NCI-H460 (cell line): ENCODE data around the gene DPF3. TPM values are rescaled to one million over a fixed set of nuclear protein-coding genes. Genes with fewer than 3 reads are reported as not detected.

ENCODE experiments used
- DNase-seq: peaks from one replicate; pipeline ENCODE4 v3.0.0-alpha.2; 2016; ENCODE audit warnings: low read depth; ENCODE audit errors: extremely low read depth
- total RNA-seq: library from RNA; depleted of rRNA; stranded (reverse); fragments of >200 nt; shearing (Covaris generic); gene quantifications from 2 replicates; pipeline ENCODE4 v1.2.3, GENCODE V29; 2014

The DPF3 gene
- total RNA-seq, 1 experiment from 2014 or later: not detected

GRCh38 chr14:72609205-72609916 is 284.5 kb downstream of the DPF3 start:
- no peak for DNase-seq

DNA sequence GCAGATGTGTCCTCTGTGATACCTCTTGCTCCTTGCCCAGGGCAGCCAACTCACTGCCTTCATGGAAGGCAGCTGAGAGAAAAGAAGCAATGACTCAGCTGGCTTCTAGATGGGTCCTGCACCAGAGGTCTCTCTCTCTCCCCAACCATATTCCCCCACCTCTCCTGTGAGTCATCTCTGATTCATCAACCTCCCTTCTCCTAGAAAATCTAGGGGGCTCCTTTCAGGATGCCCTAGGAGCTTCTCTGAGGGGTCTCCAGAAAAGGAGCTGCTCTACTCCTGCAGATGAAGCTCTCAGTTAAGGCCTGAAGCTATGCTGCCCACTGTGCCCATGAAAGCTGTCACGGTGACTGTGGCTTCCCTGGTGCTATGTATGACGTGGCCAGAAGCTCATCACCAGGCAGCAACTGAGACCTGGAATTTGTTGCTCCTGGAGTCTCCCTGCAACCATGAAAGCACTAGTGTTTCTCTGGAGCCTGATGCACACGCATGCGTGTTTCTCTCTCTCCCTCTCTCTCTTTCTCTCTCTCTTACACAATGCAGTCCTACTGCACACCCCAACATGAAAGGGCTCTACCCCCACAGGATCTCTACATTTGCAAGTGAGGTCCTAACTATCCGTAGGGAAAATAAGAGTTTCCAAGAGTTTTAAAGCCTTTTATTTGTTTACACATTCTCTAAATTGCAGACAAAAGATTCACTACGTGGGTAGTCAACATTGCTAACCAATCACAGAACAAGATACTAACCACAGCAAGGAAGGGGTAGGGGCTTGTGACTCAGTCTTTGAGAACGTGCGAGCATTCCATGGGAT is 285.3 kb downstream of the DPF3 start:
- DNase-seq: no peak

GRCh38 chr14:72607386-72608130 is 286.3 kb downstream of the DPF3 start:
- DNase-seq: no peak

DNA sequence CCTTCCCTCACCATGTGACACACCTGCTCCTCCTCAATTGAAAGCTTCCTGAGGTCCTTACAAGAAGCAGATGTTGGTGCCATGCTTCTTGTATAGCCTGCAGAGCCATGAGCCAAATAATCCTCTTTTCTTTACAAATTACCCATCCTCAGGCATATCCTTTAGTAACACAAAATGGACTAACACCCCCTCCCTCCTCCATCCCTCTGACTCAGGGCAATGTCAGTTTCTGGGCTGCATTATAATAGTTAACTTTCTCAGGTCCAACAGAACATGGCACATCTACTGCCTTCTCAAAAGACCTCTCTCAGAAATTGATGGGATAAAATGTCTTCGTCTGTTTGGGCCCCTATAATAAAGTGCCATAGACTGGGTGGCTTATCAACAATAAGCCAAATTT is 287.0 kb downstream of the DPF3 start:
- no peak for DNase-seq

DNA sequence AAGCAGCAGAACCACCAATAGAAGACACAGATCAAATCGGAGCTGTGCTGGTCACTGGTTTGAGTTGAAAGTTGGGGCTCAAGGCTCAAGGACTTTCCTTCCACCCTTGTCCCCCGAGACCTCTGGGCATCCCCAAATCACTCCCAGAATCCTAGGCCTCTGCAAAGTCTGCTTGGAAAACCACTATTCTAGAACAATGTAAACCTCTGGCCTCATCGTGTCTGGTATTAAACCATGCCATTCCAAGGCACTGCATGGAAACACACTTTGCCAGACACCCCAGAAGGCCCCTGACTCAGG is 288.0 kb downstream of the DPF3 start:
- no peak for DNase-seq

GRCh38 chr14:72605096-72605920 is 288.6 kb downstream of the DPF3 start:
- no peak for DNase-seq

- no peak for DNase-seq
Measured at GRCh38 chr14:72604133-72604532, 289.8 kb downstream of the DPF3 start.

- no peak for DNase-seq
Measured at GRCh38 chr14:72603639-72604038, 290.3 kb downstream of the DPF3 start.

DNA sequence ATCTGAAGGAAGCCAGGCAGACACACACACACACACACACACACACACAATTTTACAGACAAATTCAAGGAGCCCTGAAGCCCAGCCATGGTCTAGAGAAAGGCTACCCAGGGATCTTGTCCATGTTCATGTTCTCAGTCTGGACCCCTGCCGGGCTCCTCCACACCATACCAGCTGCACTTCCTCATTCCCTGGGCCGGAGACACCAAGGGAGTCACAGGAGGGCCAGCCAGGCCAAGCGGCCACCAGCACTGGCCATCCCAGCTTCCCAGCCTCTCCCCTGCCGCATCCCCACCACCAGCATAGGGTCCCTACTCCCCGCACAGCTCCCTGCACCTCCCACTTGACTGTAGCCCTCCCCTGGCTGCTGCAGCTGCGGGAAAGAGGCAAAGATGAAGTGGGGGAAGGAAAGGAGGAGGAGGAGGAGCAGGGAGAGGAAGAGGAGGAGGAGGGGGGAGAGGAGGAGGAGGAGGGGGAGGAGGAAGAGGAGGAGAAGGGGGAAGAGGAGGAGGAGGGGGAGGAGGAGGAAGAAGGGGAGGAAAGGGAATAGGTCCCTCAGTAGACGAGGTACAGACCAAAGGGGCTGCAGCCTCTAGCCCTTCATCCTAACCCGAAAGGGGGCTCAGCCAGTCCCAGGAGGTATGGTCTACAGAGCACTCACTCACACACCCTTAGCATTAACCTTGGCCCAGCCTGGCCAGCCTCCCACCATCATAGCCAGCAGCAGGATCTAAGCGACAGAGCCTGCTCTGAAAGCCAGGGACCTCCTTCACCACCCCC is 293.2 kb downstream of the DPF3 start:
- DNase-seq: no peak

DNA sequence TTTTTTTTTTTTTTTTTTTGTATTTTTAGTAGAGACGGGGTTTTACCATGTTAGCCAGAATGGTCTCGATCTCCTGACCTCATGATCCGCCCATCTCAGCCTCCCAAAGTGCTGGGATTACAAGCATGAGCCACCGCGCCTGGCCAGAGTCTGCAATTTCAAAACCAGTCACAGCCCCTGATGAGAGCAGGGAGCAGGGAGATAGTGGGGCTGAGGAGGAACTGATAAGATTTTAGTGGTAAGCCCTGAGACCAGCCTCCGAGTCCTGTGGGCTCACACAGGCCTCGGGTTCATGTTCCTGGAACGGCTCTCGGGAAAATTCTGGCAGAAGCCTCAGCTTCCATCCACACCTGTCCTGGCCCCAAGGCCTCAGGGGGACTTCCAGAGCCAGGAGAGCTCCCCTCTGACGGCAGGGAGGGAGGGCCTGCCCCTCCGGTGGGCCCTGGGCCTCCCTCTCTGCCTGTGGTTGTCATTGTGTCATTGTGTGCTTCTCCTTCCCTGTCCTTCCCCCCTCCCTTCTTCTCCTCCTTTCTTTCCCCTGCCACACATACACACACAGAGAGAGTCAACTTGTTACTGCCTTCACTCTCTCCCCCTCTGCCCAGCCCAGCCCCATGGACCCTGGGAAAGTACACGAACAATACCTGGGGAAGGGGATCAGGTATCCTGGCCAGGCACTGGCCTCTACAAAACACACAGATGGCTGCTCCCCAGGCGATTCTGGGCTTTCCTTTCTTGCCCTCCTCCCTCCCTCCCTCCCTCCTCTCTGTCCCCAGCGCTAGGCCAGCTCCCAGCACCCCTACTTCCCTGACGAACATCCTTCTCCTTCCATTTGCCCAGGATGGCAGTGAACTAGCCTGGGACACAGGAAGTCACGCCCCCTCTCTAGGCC is 294.1 kb downstream of the DPF3 start:
- DNase-seq: no peak

DNA sequence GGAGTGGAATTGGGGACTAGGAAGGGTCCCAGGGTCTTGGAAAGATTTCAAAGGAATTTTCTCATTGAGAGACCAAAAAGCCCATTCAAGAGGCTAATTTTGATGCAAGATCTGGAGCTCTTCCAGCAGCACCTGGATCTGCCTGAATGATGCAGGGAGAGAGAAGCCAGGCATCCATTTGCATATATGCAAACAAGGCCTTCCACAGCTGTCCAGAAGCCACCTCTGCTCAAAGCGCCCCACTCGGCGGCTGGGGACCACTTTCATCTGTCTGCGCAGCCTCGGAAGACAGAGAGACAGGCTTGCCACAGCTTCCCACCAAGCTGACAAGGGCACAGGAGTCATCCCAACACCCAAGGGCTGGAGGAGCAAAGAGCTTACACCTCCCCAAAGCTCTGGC is 295.6 kb downstream of the DPF3 start:
- no peak for DNase-seq

- DNase-seq: no peak
Measured at GRCh38 chr14:72597252-72598233, 296.4 kb downstream of the DPF3 start.

GRCh38 chr14:72595152-72595862 is 298.6 kb downstream of the DPF3 start:
- no peak for DNase-seq

DNA sequence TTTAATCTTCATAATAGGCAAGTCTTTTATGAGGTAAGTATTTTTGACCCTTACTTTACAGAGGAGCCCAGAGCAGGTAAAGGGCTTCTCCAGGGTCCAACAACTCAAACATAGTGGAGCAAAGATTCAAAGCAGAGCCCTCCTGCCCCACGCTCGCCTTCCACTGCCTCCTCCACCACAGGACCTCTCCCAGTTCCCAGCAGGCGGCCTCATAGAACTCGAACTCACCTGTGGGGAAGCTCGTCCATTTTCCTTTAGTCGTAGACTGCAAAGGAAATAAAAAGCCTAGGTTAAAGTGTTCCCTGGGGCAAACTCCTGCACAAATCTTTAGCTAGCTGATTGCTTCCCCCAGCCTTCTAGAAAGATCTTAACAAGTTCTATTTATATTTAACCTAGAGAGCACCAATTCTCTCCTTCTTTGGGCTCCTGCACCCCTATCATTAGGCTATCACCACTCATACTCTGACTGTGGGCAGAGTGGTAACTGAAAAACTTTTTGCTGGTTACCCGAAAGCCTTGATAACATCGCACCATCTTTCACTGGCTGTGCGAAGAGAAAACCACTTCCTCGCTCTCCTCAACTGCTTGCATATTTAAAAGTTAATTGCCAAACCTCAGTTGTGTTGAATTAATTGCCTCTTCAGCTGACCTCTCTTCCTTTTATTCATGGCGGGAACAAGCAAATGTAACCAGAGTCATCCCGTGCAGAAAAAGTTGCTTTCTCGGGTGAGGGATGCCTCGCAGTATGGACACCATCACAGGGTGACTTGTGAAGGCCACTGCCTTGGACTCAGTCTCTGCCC is 299.6 kb downstream of the DPF3 start:
- no peak for DNase-seq

DNA sequence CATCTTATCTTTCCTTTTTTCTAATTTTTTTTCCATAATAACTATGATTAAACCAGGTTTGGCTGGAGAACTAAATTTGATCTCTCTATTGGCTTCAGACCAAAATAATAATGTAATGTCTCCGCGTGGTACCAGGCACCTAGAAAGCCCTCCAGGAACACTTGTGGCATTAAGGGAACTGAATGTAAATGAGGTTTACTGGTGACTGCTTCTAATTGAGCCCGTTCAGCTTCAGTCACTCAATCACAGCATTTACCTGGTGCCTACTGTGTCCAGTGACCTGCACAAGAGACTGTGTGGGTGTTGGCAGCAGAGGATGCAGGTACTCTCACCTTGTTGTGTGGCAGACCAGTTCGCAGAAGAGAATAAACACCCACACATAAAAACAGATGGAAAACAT is 302.5 kb downstream of the DPF3 start:
- DNase-seq: no peak

- DNase-seq: no peak
Measured at GRCh38 chr14:72590577-72590976, 303.3 kb downstream of the DPF3 start.
